Karpas-422 (cell line): Measurements from ENCODE around the gene DPP4. TPM values are rescaled to one million over a fixed set of nuclear protein-coding genes. Genes with fewer than 3 reads are reported as not detected.

ENCODE experiments used
- DNase-seq: peaks from one replicate; pipeline ENCODE4 v3.0.0-alpha.2; 2015
- H2AFZ ChIP-seq: fragments of 200-600 bp; sonication (generic); 2 replicates; pipeline ENCODE4 v1.6.1; 2014; ENCODE audit warnings: antibody characterized with exemption, low read length, mixed read lengths
- H3K27ac ChIP-seq: fragments of 200-600 bp; sonication (generic); 2 replicates; pipeline ENCODE4 v1.5.1; 2014; ENCODE audit warnings: mild to moderate bottlenecking, low read length, moderate library complexity
- H3K27me3 ChIP-seq: fragments of 200-600 bp; sonication (generic); 2 replicates; pipeline ENCODE4 v1.6.1; 2014; ENCODE audit warnings: low read length, mixed read lengths
- H3K36me3 ChIP-seq: fragments of 200-600 bp; sonication (generic); 2 replicates; pipeline ENCODE4 v1.6.1; 2014; ENCODE audit warnings: low read length, mixed read lengths; ENCODE audit not compliant: insufficient read depth
- H3K4me1 ChIP-seq: fragments of 200-600 bp; sonication (generic); 2 replicates; pipeline ENCODE4 v1.6.1; 2014; ENCODE audit warnings: mild to moderate bottlenecking, low read length, mixed read lengths
- H3K4me2 ChIP-seq: fragments of 200-600 bp; sonication (generic); 2 replicates; pipeline ENCODE4 v1.6.1; 2014; ENCODE audit warnings: low read length, low read depth, mild to moderate bottlenecking; ENCODE audit not compliant: poor library complexity, severe bottlenecking
- H3K4me3 ChIP-seq: fragments of 200-600 bp; sonication (generic); 2 replicates; pipeline ENCODE4 v1.5.1; 2014; ENCODE audit warnings: mild to moderate bottlenecking, antibody characterized with exemption, low read length, mixed read lengths
- H3K79me2 ChIP-seq: fragments of 200-600 bp; sonication (generic); 2 replicates; pipeline ENCODE4 v1.6.1; 2014; ENCODE audit warnings: mild to moderate bottlenecking, low read length, mixed read lengths
- H3K9ac ChIP-seq: fragments of 200-600 bp; sonication (generic); 2 replicates; pipeline ENCODE4 v1.6.0; 2014; ENCODE audit warnings: low read length
- H3K9me2 ChIP-seq: fragments of 200-600 bp; sonication (generic), shearing (Covaris generic); replicated peaks from 2 replicates; pipeline ENCODE4 v1.6.0; 2014; ENCODE audit warnings: mild to moderate bottlenecking, low read length, moderate library complexity; ENCODE audit not compliant: insufficient read depth
- H3K9me3 ChIP-seq: fragments of 300-700, 200-600 bp; sonication (generic); 2 replicates; pipeline ENCODE4 v1.6.1; 2014; ENCODE audit warnings: low read length, mixed read lengths
- H4K20me1 ChIP-seq: fragments of 200-600 bp; sonication (generic); 2 replicates; pipeline ENCODE4 v1.6.1; 2014; ENCODE audit warnings: mild to moderate bottlenecking, antibody characterized with exemption, low read length, low read depth; ENCODE audit not compliant: insufficient read depth
- total RNA-seq: library from RNA; depleted of rRNA; stranded (reverse); fragments of >200 nt; shearing (Covaris generic); gene quantifications from 2 replicates; pipeline ENCODE4 v1.2.3, GENCODE V29; 2014; ENCODE audit warnings: low replicate concordance

The DPP4 gene
- total RNA-seq, 1 experiment from 2014 or later = not detected

- Histone ChIP-seq H3K9me2 (no peaks in the 10 kb centered on the region), H3K9me3 (no peaks in the 10 kb centered on the region), H3K79me2 (no peaks in the 10 kb centered on the region), H3K36me3 (no peaks in the 10 kb centered on the region), H3K27ac (no peak overlapping the region), H3K4me2 (no peak overlapping the region), H3K4me3 (no peak overlapping the region), H3K4me1 (no peaks in the 10 kb centered on the region), H3K9ac (no peak overlapping the region), H3K27me3 (no peaks in the 10 kb centered on the region), H4K20me1 (no peaks in the 10 kb centered on the region), H2AFZ (no peak overlapping the region)
- no peak for DNase-seq
Observed at GRCh38 chr2:162002623-162003235, 71.3 kb downstream of the DPP4 start.

- Histone ChIP-seq H3K9ac (no peak overlapping the region), H3K79me2 (no peaks in the 10 kb centered on the region), H4K20me1 (no peaks in the 10 kb centered on the region), H3K27ac (no peak overlapping the region), H3K4me3 (no peak overlapping the region), H3K36me3 (no peaks in the 10 kb centered on the region), H3K4me1 (no peaks in the 10 kb centered on the region), H2AFZ (no peak overlapping the region), H3K27me3 (no peaks in the 10 kb centered on the region), H3K9me2 (no peaks in the 10 kb centered on the region), H3K9me3 (no peaks in the 10 kb centered on the region), H3K4me2 (no peak overlapping the region)
- no peak for DNase-seq
Observed at GRCh38 chr2:162000431-162000830, 73.6 kb downstream of the DPP4 start.

- Histone ChIP-seq H3K79me2 (no peaks in the 10 kb centered on the region), H3K27me3 (no peaks in the 10 kb centered on the region), H3K4me2 (no peak overlapping the region), H2AFZ (no peak overlapping the region), H3K4me1 (no peaks in the 10 kb centered on the region), H3K9ac (no peak overlapping the region), H3K36me3 (no peaks in the 10 kb centered on the region), H3K9me2 (no peaks in the 10 kb centered on the region), H4K20me1 (no peaks in the 10 kb centered on the region), H3K27ac (no peak overlapping the region), H3K4me3 (no peak overlapping the region), H3K9me3 (no peaks in the 10 kb centered on the region)
- no peak for DNase-seq
Observed at GRCh38 chr2:161999321-161999720, 74.7 kb downstream of the DPP4 start.

GRCh38 chr2:161998857-161999256 lies 75.2 kb downstream of the DPP4 start:
- no peaks in the 10 kb centered on the region for H3K36me3 ChIP-seq
- no peaks in the 10 kb centered on the region for H3K9me3 ChIP-seq
- no peak for DNase-seq
- H3K4me2 ChIP-seq = no peak overlapping the region
- no peak overlapping the region for H3K9ac ChIP-seq
- no peaks in the 10 kb centered on the region for H3K79me2 ChIP-seq
- H3K27ac ChIP-seq = no peak overlapping the region
- no peaks in the 10 kb centered on the region for H3K9me2 ChIP-seq
- no peaks in the 10 kb centered on the region for H3K27me3 ChIP-seq
- no peak overlapping the region for H2AFZ ChIP-seq
- H3K4me1 ChIP-seq = no peaks in the 10 kb centered on the region
- H4K20me1 ChIP-seq = no peaks in the 10 kb centered on the region
- H3K4me3 ChIP-seq = no peak overlapping the region

GRCh38 chr2:161997916-161998471 lies 76.0 kb downstream of the DPP4 start:
- Histone ChIP-seq H3K4me2 (no peak overlapping the region), H3K9me2 (no peaks in the 10 kb centered on the region), H2AFZ (no peak overlapping the region), H3K9me3 (no peaks in the 10 kb centered on the region), H3K36me3 (no peaks in the 10 kb centered on the region), H3K79me2 (no peaks in the 10 kb centered on the region), H3K27me3 (no peaks in the 10 kb centered on the region), H3K4me1 (no peaks in the 10 kb centered on the region), H3K27ac (no peak overlapping the region), H4K20me1 (no peaks in the 10 kb centered on the region), H3K9ac (no peak overlapping the region), H3K4me3 (no peak overlapping the region)
- DNase-seq = no peak

GRCh38 chr2:161995553-161996016 lies 78.4 kb downstream of the DPP4 start:
- H3K4me2 ChIP-seq = no peak overlapping the region
- DNase-seq = no peak

GRCh38 chr2:161994761-161995520 lies 79.1 kb downstream of the DPP4 start:
- Histone ChIP-seq H3K79me2 (no peaks in the 10 kb centered on the region), H3K9me3 (no peaks in the 10 kb centered on the region), H3K9ac (no peak overlapping the region), H3K4me3 (no peak overlapping the region), H3K36me3 (no peaks in the 10 kb centered on the region), H4K20me1 (no peaks in the 10 kb centered on the region), H3K4me2 (no peak overlapping the region), H3K27me3 (no peaks in the 10 kb centered on the region), H3K9me2 (no peaks in the 10 kb centered on the region), H2AFZ (no peak overlapping the region), H3K27ac (no peak overlapping the region), H3K4me1 (no peaks in the 10 kb centered on the region)
- DNase-seq = no peak

More at GRCh38 chr2:161995553-161996016, 78.4 kb downstream of the DPP4 start:
- Histone ChIP-seq H3K9me2 (no peaks in the 10 kb centered on the region), H3K27ac (no peak overlapping the region), H3K9me3 (no peaks in the 10 kb centered on the region), H4K20me1 (no peaks in the 10 kb centered on the region), H3K36me3 (no peaks in the 10 kb centered on the region), H3K79me2 (no peaks in the 10 kb centered on the region), H3K9ac (no peak overlapping the region), H3K4me3 (no peak overlapping the region), H3K4me1 (no peaks in the 10 kb centered on the region), H2AFZ (no peak overlapping the region), H3K27me3 (no peaks in the 10 kb centered on the region)

- H3K79me2 ChIP-seq = no peaks in the 10 kb centered on the region
- H3K9me3 ChIP-seq = no peaks in the 10 kb centered on the region
- H2AFZ ChIP-seq = no peak overlapping the region
- H3K9ac ChIP-seq = no peak overlapping the region
- no peaks in the 10 kb centered on the region for H4K20me1 ChIP-seq
- H3K36me3 ChIP-seq = no peaks in the 10 kb centered on the region
- no peak overlapping the region for H3K4me3 ChIP-seq
- H3K27me3 ChIP-seq = no peaks in the 10 kb centered on the region
- no peaks in the 10 kb centered on the region for H3K9me2 ChIP-seq
- DNase-seq = no peak
- H3K4me1 ChIP-seq = no peaks in the 10 kb centered on the region
- H3K4me2 ChIP-seq = no peak overlapping the region
- no peak overlapping the region for H3K27ac ChIP-seq
Observed at GRCh38 chr2:161992531-161992930, 81.5 kb downstream of the DPP4 start.
